WI38 (cell line): ENCODE results near the gene C1orf159.

ENCODE experiments used
- H3K4me3 ChIP-seq: 2 replicates; pipeline ENCODE4 v1.5.1; 2011; ENCODE audit warnings: low read depth, mild to moderate bottlenecking, control low read depth, low read length
- TF ChIP-seq, protein P1 (sequence below): IDR thresholded peaks from 2 replicates; pipeline ENCODE4 v1.5.1; 2012; ENCODE audit warnings: low read depth, mild to moderate bottlenecking, control low read depth, low read length

Gene C1orf159

DNA sequence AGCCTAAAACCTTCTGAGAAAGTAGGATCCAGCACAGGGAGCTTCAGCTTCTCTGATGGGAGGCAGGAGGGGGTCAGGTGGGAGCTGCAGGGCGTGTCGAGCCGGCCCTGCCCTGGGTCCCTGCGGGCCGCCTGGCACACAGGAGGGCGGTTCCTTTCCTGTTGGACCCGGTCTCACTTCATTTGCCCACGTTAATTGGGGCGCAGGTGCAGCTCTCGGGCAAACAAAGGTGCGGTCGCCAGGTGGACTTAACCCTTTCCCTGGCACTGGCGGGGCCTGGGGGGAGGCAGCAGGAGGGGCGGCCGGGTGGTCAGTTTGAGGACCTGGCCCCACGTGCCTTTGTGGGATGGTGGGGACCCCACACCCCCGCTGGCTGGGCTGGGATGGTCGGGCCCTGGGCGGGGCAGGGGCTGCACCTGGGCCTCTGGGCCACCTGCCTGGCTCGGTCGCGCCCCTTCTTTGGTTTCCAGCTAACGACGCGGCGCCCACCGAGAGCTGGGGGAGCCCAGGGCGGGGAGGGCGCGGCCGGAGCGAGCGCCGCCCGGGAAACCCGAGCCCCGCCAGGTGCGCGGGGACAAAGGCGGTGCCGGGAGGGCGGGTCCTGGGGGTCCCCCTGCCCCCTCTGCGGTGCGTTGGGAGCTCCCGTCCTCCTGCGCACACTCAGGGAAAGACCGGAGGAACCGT lies 20.8 kb upstream of the C1orf159 start:
- no peak overlapping the region for H3K4me3 ChIP-seq
- TF ChIP-seq, protein P1, sequence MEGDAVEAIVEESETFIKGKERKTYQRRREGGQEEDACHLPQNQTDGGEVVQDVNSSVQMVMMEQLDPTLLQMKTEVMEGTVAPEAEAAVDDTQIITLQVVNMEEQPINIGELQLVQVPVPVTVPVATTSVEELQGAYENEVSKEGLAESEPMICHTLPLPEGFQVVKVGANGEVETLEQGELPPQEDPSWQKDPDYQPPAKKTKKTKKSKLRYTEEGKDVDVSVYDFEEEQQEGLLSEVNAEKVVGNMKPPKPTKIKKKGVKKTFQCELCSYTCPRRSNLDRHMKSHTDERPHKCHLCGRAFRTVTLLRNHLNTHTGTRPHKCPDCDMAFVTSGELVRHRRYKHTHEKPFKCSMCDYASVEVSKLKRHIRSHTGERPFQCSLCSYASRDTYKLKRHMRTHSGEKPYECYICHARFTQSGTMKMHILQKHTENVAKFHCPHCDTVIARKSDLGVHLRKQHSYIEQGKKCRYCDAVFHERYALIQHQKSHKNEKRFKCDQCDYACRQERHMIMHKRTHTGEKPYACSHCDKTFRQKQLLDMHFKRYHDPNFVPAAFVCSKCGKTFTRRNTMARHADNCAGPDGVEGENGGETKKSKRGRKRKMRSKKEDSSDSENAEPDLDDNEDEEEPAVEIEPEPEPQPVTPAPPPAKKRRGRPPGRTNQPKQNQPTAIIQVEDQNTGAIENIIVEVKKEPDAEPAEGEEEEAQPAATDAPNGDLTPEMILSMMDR = no peak

- TF ChIP-seq, protein P1 = no peak
- no peak overlapping the region for H3K4me3 ChIP-seq
Measured at GRCh38 chr1:1135339-1136136, 19.6 kb upstream of the C1orf159 start.

GRCh38 chr1:1134300-1134970 lies 18.5 kb upstream of the C1orf159 start:
- H3K4me3 ChIP-seq = no peak overlapping the region

DNA sequence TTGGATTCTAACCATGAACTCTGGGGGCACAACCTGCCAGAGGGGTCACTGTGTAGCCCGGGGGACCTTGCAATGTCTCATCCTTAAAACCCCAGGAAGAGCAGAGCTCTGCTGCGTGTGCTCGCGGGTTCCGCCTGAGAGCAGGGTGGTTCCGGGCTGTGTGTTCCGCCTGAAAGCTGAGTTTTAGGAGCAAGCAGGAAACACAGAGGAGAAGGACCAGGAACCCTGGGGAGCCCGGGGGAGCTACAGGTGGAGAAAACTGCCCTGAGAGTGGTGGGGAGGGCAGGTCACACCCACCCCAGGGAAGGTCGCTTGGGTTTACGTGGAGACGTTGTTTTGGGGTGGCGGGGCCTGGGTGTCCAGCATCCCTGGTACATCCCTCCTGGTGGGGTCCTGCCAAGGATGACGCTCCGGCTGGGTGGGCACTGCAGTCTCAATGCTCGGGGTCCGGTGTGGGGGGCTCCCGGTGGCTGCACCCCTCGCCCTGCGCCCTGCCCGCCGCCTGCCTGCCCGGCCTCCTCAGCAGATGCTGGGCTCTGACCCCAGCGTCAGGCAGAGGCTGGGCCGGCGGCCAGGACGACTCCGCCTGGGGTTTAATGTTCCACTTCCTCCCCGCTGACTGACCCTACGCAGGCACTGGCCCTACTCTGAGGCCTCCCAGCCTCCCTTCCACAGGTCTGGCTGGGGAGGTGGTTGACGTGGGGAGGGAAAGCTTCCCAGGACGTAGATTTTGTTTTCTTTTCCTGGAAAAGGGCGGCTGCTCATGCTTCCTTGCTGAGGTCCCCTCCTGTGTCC lies 17.3 kb upstream of the C1orf159 start:
- H3K4me3 ChIP-seq = no peak overlapping the region
- TF ChIP-seq, protein P1 = no peak

More at GRCh38 chr1:1134300-1134970, 18.5 kb upstream of the C1orf159 start:
- TF ChIP-seq, protein P1 = no peak

GRCh38 chr1:1132042-1132950 lies 16.4 kb upstream of the C1orf159 start:
- no peak overlapping the region for H3K4me3 ChIP-seq
- TF ChIP-seq, protein P1 = no peak
